GM12864 (cell line): Measurements from ENCODE around the gene KIF5C.

ENCODE experiments used
- DNase-seq: peaks from one replicate; pipeline ENCODE4 v3.0.0-alpha.2; 2011; ENCODE audit warnings: low read depth
- H3K4me3 ChIP-seq: 2 replicates; pipeline ENCODE4 v1.5.1; 2011; ENCODE audit warnings: mild to moderate bottlenecking, low read depth, low read length, control low read depth
- CTCF ChIP-seq: IDR thresholded peaks from 2 replicates; pipeline ENCODE4 v1.5.1; 2011; ENCODE audit warnings: low read depth, mild to moderate bottlenecking, moderate library complexity, low read length, control low read depth, inconsistent platforms; ENCODE audit errors: missing control alignments

Gene KIF5C

GRCh38 chr2:148928395-148928794 is 53.4 kb downstream of the KIF5C start:
- DNase-seq, result no peak
- TF ChIP-seq CTCF, result no peak
- H3K4me3 ChIP-seq, result no peak overlapping the region

- no peak for TF ChIP-seq CTCF
- H3K4me3 ChIP-seq, result no peak overlapping the region
- no peak for DNase-seq
Observed at GRCh38 chr2:148930046-148930775, 55.2 kb downstream of the KIF5C start.

- H3K4me3 ChIP-seq, result no peak overlapping the region
- no peak for DNase-seq
- TF ChIP-seq CTCF, result no peak
Observed at GRCh38 chr2:148932536-148932935, 57.5 kb downstream of the KIF5C start.

- no peak for DNase-seq
- TF ChIP-seq CTCF, result no peak
- no peak overlapping the region for H3K4me3 ChIP-seq
Observed at GRCh38 chr2:148933456-148933855, 58.4 kb downstream of the KIF5C start.

GRCh38 chr2:148935791-148936190 is 60.8 kb downstream of the KIF5C start:
- DNase-seq, result no peak
- TF ChIP-seq CTCF, result no peak
- no peak overlapping the region for H3K4me3 ChIP-seq

GRCh38 chr2:148936857-148937450 is 61.9 kb downstream of the KIF5C start:
- DNase-seq, result no peak
- H3K4me3 ChIP-seq, result no peak overlapping the region
- peak; percentile 30 for TF ChIP-seq CTCF

GRCh38 chr2:148939271-148939670 is 64.2 kb downstream of the KIF5C start:
- no peak for TF ChIP-seq CTCF
- no peak overlapping the region for H3K4me3 ChIP-seq
- no peak for DNase-seq
